ENCODE data around the gene AVEN.

The AVEN gene

DNA sequence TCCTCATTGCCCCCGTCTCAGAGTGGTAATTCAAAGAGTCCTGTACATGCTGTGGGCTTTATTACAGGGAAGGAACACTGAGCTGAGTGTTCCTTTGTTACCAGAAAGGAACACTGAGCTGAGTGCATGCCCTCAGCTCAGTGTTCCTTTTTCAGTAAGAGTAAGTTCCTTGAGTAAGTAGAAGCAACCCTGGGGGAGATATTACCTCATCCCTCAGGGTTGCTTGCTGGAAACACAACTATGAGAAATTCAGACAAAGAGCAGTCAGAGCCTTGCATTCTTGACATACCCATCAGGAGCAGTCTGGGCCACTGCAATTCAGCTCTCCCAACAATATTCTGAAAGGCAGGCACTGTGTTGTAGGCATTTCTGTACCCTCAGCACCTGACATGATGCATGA is 53.7 kb downstream of the AVEN start:
- DNase-seq (ENCODE audit: low read depth): no peak

- no peak for DNase-seq (ENCODE audit: low read depth)
Observed at GRCh38 chr15:33982516-33982915, 56.5 kb downstream of the AVEN start.

GRCh38 chr15:33980159-33980558 is 58.8 kb downstream of the AVEN start:
- no peak for DNase-seq (ENCODE audit: low read depth)

GRCh38 chr15:33975022-33975565 is 63.9 kb downstream of the AVEN start:
- DNase-seq (ENCODE audit: low read depth): no peak

DNA sequence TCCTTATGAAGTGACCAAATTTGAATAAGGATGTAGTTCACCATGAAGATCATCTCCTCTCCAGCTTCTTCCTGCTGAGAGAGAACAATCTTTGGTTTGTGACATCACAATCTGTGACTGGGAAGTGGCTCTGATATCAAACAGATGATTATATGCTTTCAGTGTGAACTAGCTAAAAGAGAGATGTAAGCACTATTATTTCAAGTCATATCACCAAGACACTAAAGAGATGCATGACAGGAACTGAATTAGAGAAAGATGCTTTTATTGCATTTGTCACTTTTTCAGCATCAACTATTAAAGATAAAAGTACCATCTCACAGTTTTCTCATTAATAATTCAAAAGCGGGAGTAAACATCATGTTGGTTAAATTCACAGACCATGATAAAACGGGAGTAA is 67.2 kb downstream of the AVEN start:
- DNase-seq (ENCODE audit: low read depth): no peak

DNA sequence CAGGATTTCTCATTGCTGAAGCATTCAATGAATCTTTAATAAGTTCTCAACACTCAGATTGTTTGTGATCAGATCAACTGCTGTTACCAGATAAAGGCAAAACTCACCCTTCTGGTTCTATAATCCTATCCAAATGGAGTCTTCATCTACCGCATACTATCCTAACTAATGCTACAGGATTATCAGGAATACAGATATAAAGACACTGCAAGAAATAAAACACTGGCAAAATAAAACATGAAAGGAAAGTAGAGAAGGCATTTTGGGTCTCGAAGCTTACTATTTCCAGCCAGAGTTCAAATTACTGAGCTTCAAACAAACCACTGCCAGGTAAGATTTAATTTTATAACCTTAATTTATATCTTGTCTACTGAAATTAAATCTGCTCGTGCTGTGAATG is 70.2 kb downstream of the AVEN start:
- DNase-seq (ENCODE audit: low read depth): no peak

- no peak for DNase-seq (ENCODE audit: low read depth)
Observed at GRCh38 chr15:33968224-33968623, 70.8 kb downstream of the AVEN start, which contains the start of gene CHRM5. CHRM5 (plus strand) TSS chr15:33968497; CDS start chr15:34062718, 94,221 bp downstream.

- no peak for DNase-seq (ENCODE audit: low read depth)
Observed at GRCh38 chr15:33964665-33965040, 74.4 kb downstream of the AVEN start.

GRCh38 chr15:33963831-33964664 is 75.0 kb downstream of the AVEN start:
- no peak for DNase-seq (ENCODE audit: low read depth)

GRCh38 chr15:33960549-33960935 is 78.5 kb downstream of the AVEN start:
- no peak for DNase-seq (ENCODE audit: low read depth)

GRCh38 chr15:33959844-33960548 is 79.0 kb downstream of the AVEN start:
- DNase-seq (ENCODE audit: low read depth): no peak

DNA sequence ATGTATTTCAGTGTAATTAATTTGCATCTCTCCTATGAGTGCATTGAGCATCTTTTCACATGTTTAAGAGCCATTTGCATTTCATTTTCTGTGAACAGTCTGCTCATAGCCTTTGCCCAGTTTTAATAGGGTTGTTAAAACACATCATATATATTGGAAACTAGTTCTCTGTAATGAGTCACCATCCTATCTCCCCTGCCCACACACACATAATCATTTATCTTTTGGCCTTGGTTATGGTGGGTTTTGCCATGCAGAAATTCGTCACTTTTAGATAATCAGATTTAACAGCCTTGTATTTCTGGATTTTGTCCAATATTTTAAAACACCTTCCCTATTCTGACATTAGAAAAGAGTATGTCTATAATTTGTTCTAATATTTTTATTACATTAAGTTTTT is 82.6 kb downstream of the AVEN start:
- no peak for DNase-seq (ENCODE audit: low read depth)

- DNase-seq (ENCODE audit: low read depth): no peak
Observed at GRCh38 chr15:33955945-33956344, 83.1 kb downstream of the AVEN start.

DNA sequence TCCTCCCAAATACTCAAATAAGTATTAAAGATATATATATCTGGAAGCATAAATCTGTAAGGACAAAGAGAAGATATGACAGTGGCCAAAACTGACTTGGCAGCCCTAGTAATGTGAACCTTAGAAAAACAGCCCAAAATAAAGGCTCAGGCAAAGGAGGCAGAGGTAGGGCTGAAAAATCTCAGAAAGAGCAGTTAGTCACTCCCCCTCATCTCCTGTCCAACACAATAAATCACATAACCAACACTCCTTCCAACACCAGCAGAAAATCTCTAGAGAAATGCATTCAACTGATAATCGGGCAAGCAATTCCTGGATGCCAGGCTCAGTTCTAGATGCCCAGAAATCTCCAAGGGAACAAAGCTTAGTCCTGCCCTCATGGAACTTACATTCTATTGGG is 92.9 kb downstream of the AVEN start:
- no peak for DNase-seq (ENCODE audit: low read depth)

GRCh38 chr15:33941279-33942063 is 97.5 kb downstream of the AVEN start:
- no peak for DNase-seq (ENCODE audit: low read depth)

- DNase-seq (ENCODE audit: low read depth): no peak
Observed at GRCh38 chr15:33934921-33935320, 104.1 kb downstream of the AVEN start.

GRCh38 chr15:33934396-33934795 is 104.6 kb downstream of the AVEN start:
- DNase-seq (ENCODE audit: low read depth): no peak

- no peak for DNase-seq (ENCODE audit: low read depth)
Observed at GRCh38 chr15:33932734-33933133, 106.3 kb downstream of the AVEN start.

GRCh38 chr15:33926260-33926659 is 112.7 kb downstream of the AVEN start:
- no peak for DNase-seq (ENCODE audit: low read depth)

DNA sequence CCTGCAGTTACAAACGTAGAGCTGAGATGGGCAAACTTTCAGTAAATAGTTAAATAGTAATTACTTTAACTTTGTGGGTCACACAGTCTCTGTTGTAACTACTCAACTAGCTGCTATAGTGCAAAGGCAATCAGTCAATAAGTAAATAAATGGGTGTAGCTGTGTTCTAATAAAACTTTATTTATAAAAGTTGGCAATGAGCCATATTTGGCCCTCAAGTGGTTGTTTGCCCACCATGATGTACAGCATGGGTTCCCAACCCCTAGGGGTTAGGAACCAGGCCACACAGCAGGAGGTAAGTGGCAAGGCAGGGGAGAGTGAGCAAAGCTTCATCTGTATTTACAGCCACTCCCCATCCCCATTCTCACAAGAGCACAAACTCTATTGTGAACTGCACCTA is 115.6 kb downstream of the AVEN start:
- no peak for DNase-seq (ENCODE audit: low read depth)

- no peak for DNase-seq (ENCODE audit: low read depth)
Observed at GRCh38 chr15:33915571-33916407, 123.2 kb downstream of the AVEN start.

DNA sequence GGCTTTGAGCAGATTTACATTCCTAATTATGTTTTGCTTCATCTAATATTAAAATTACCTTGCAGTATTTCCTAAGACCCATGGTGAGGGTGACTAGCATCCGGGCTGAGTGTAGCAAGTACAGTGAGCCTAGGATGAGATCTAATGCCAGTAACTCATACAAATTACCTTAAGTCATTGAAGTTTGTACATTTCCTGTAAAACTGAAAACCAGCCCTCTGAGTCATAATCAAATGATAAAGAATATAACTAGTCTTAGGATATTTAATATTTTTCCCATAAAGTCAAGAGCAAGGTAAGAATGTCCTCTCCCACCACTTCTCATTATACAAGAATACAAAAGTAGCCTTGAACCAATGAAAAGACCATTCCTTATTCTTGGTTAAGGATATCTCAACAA is 125.5 kb downstream of the AVEN start:
- DNase-seq (ENCODE audit: low read depth): no peak

All from activated gamma-delta T cell treated with anti-CD3 and anti-CD28 coated beads, Interleukin-2, amount 50 U/mL, for 16 hours (primary cell).